ENCODE measurements around the gene THSD4. TPM values are rescaled to one million over a fixed set of nuclear protein-coding genes. Genes with fewer than 3 reads are reported as not detected.
"Not testable (repeated sequence)": the region's sequence is repeated elsewhere in the genome, so short reads cannot be mapped to it uniquely, and the experiment has no call there.

Gene THSD4
- polyA plus RNA-seq, 1 donor from 2014 or later: 0.46 TPM

GRCh38 chr15:71366522-71366921, 251.3 kb downstream of the THSD4 start:
- H3F3A ChIP-seq (ENCODE audit: insufficient read depth, low read length, poor library complexity, severe bottlenecking): no peaks in the 10 kb centered on the region
- no peaks in the 10 kb centered on the region for H3K36me3 ChIP-seq (ENCODE audit: insufficient read depth, low read length)
- H3K79me2 ChIP-seq (replicated peaks; ENCODE audit: insufficient read depth, low read length): no peaks in the 10 kb centered on the region
- H3K9ac ChIP-seq (ENCODE audit: low read length): no peak overlapping the region
- no peaks in the 10 kb centered on the region for H3K9me3 ChIP-seq (ENCODE audit: low read length)
- TF ChIP-seq CTCF (IDR thresholded peaks at IDR 0.05; ENCODE audit: poor library complexity, severe bottlenecking) (no peak), SMC3 (conservative IDR thresholded peaks at IDR 0.05; ENCODE audit: poor library complexity) (no peak), MXI1 (conservative IDR thresholded peaks at IDR 0.05; ENCODE audit: poor library complexity, severe bottlenecking) (no peak), REST (IDR thresholded peaks at IDR 0.05; ENCODE audit: borderline replicate concordance) (no peak), RAD21 (conservative IDR thresholded peaks at IDR 0.05) (no peak), EZH2 (IDR thresholded peaks at IDR 0.05; ENCODE audit: borderline replicate concordance, insufficient read depth, low read length, poor library complexity, severe bottlenecking) (no peak), POLR2AphosphoS5 (IDR thresholded peaks at IDR 0.05) (no peak), TAF1 (IDR thresholded peaks at IDR 0.05; ENCODE audit: low read depth) (no peak), EP300 (conservative IDR thresholded peaks at IDR 0.05; ENCODE audit: poor library complexity, severe bottlenecking) (no peak)
- no peak overlapping the region for H3K27ac ChIP-seq (ENCODE audit: low read length)
- H3K4me2 ChIP-seq (ENCODE audit: low read length): no peak overlapping the region
- no peak overlapping the region for H3K4me3 ChIP-seq (ENCODE audit: low read length)
- no peaks in the 10 kb centered on the region for H3K9me2 ChIP-seq (ENCODE audit: insufficient read depth, low read length)
- no peaks in the 10 kb centered on the region for H4K20me1 ChIP-seq (ENCODE audit: insufficient read depth)
- no peaks in the 10 kb centered on the region for H3K27me3 ChIP-seq (ENCODE audit: insufficient read depth, low read depth, low read length)
- no peak overlapping the region for H2AFZ ChIP-seq (ENCODE audit: low read depth, low read length)

GRCh38 chr15:71366926-71367325, 251.7 kb downstream of the THSD4 start:
- Histone ChIP-seq H3K36me3 (ENCODE audit: insufficient read depth, low read length) (no peaks in the 10 kb centered on the region), H3K9me3 (ENCODE audit: low read length) (no peaks in the 10 kb centered on the region), H3K79me2 (replicated peaks; ENCODE audit: insufficient read depth, low read length) (no peaks in the 10 kb centered on the region), H3K27me3 (ENCODE audit: insufficient read depth, low read depth, low read length) (no peaks in the 10 kb centered on the region), H2AFZ (ENCODE audit: low read depth, low read length) (no peak overlapping the region), H3F3A (ENCODE audit: insufficient read depth, low read length, poor library complexity, severe bottlenecking) (no peaks in the 10 kb centered on the region), H3K27ac (ENCODE audit: low read length) (no peak overlapping the region), H3K4me2 (ENCODE audit: low read length) (no peak overlapping the region), H3K4me3 (ENCODE audit: low read length) (no peak overlapping the region), H3K9me2 (ENCODE audit: insufficient read depth, low read length) (no peaks in the 10 kb centered on the region), H3K9ac (ENCODE audit: low read length) (no peak overlapping the region), H4K20me1 (ENCODE audit: insufficient read depth) (no peaks in the 10 kb centered on the region)
- TF ChIP-seq POLR2AphosphoS5 (IDR thresholded peaks at IDR 0.05) (no peak), CTCF (IDR thresholded peaks at IDR 0.05; ENCODE audit: poor library complexity, severe bottlenecking) (no peak), RAD21 (conservative IDR thresholded peaks at IDR 0.05) (no peak), MXI1 (conservative IDR thresholded peaks at IDR 0.05; ENCODE audit: poor library complexity, severe bottlenecking) (no peak), EP300 (conservative IDR thresholded peaks at IDR 0.05; ENCODE audit: poor library complexity, severe bottlenecking) (no peak), EZH2 (IDR thresholded peaks at IDR 0.05; ENCODE audit: borderline replicate concordance, insufficient read depth, low read length, poor library complexity, severe bottlenecking) (no peak), REST (IDR thresholded peaks at IDR 0.05; ENCODE audit: borderline replicate concordance) (no peak), SMC3 (conservative IDR thresholded peaks at IDR 0.05; ENCODE audit: poor library complexity) (no peak), TAF1 (IDR thresholded peaks at IDR 0.05; ENCODE audit: low read depth) (no peak)

- not testable (repeated sequence) for H3K9me3 ChIP-seq (ENCODE audit: low read length); H3F3A ChIP-seq (ENCODE audit: insufficient read depth, low read length, poor library complexity, severe bottlenecking); H2AFZ ChIP-seq (ENCODE audit: low read depth, low read length); H3K27ac ChIP-seq (ENCODE audit: low read length); H3K4me2 ChIP-seq (ENCODE audit: low read length); H3K79me2 ChIP-seq (replicated peaks; ENCODE audit: insufficient read depth, low read length); H3K36me3 ChIP-seq (ENCODE audit: insufficient read depth, low read length); H3K9me2 ChIP-seq (ENCODE audit: insufficient read depth, low read length); H4K20me1 ChIP-seq (ENCODE audit: insufficient read depth); H3K9ac ChIP-seq (ENCODE audit: low read length); H3K4me3 ChIP-seq (ENCODE audit: low read length); H3K27me3 ChIP-seq (ENCODE audit: insufficient read depth, low read depth, low read length)
These were observed 252.5 kb downstream of the THSD4 start for GRCh38 chr15:71367737-71368136.

Measured in neural cell (in vitro differentiated cells).